KMS-11 (cell line): ENCODE results near the gene TNFRSF21.

Experiments
- H2AFZ ChIP-seq: fragments of 200-600 bp; sonication (generic); 2 replicates; pipeline ENCODE4 v1.6.1; 2016; ENCODE audit warnings: antibody characterized with exemption, mixed run types, low read depth
- H3K27ac ChIP-seq: fragments of 200-600 bp; sonication (generic); 2 replicates; pipeline ENCODE4 v1.6.1; 2016; ENCODE audit warnings: mild to moderate bottlenecking, mixed run types
- H3K27me3 ChIP-seq: fragments of 200-600 bp; sonication (generic); 2 replicates; pipeline ENCODE4 v1.6.1; 2017; ENCODE audit warnings: mild to moderate bottlenecking, low read depth, mixed run types, moderate library complexity; ENCODE audit not compliant: insufficient read depth
- H3K36me3 ChIP-seq: fragments of 200-600 bp; sonication (generic); 2 replicates; pipeline ENCODE4 v1.6.1; 2017; ENCODE audit warnings: mild to moderate bottlenecking, mixed run types; ENCODE audit not compliant: insufficient read depth
- H3K4me1 ChIP-seq: fragments of 200-600 bp; sonication (generic); 2 replicates; pipeline ENCODE4 v1.6.1; 2016; ENCODE audit warnings: mild to moderate bottlenecking, low read depth, mixed run types; ENCODE audit not compliant: poor library complexity, severe bottlenecking
- H3K4me2 ChIP-seq: fragments of 200-600 bp; sonication (generic); 2 replicates; pipeline ENCODE4 v1.7.0; 2016; ENCODE audit warnings: mild to moderate bottlenecking, mixed run types
- H3K4me3 ChIP-seq: fragments of 200-600 bp; sonication (generic); IDR thresholded peaks from 2 replicates; pipeline ENCODE4 v1.6.1; 2017; ENCODE audit warnings: low read depth, low read length, mixed read lengths; ENCODE audit not compliant: insufficient read depth
- H3K79me2 ChIP-seq: fragments of 200-600 bp; sonication (generic); 2 replicates; pipeline ENCODE4 v1.6.1; 2016; ENCODE audit warnings: low read depth, mixed run types; ENCODE audit not compliant: insufficient read depth
- H3K9ac ChIP-seq: fragments of 200-600 bp; sonication (generic); 2 replicates; pipeline ENCODE4 v1.6.1; 2016; ENCODE audit warnings: mild to moderate bottlenecking, mixed run types
- H4K20me1 ChIP-seq: fragments of 200-600 bp; sonication (generic); 2 replicates; pipeline ENCODE4 v1.6.1; 2016; ENCODE audit warnings: mild to moderate bottlenecking, mixed run types; ENCODE audit not compliant: insufficient read depth
- CTCF ChIP-seq: fragments of 200-600 bp; sonication (generic); conservative IDR thresholded peaks from 2 replicates; pipeline ENCODE4 v1.6.1; 2017; ENCODE audit warnings: low read depth, mild to moderate bottlenecking, antibody characterized with exemption, low read length, moderate library complexity, mixed read lengths

TNFRSF21 gene

GRCh38 chr6:47240277-47240890, 69.3 kb downstream of the TNFRSF21 start:
- peaks cover 6% of the 10 kb centered on the region; the same call in 1 of the 2 replicates for H3K79me2 ChIP-seq
- H3K36me3 ChIP-seq, result no peaks in the 10 kb centered on the region
- H2AFZ ChIP-seq, result no peak overlapping the region
- no peak for TF ChIP-seq CTCF
- H3K4me2 ChIP-seq, result no peak overlapping the region
- no peak overlapping the region for H3K27ac ChIP-seq
- no peaks in the 10 kb centered on the region for H4K20me1 ChIP-seq
- no peak overlapping the region for H3K9ac ChIP-seq
- peaks cover 57% of the 10 kb centered on the region for H3K4me1 ChIP-seq
- no peak overlapping the region for H3K4me3 ChIP-seq
- H3K27me3 ChIP-seq, result no peaks in the 10 kb centered on the region

DNA sequence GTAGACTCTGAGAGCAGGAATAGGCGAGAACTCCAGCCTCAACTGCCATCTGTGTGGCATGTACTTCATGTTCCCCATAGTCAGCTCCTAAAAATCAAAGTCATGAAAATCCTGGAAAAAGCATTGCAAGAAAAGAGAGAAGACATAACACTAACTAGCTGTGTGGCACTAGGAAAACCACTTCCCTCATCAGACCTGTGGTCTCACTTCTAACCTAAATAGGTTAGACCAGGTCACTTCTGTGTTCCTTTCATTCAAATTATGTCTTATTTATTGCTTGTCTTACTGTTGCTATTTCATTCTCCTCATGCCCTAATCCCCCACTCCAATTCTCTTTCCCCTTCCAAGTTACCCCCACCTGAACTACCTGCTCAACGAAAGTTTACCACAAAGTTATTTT, 70.2 kb downstream of the TNFRSF21 start:
- H3K9ac ChIP-seq, result no peak overlapping the region
- peaks cover 6% of the 10 kb centered on the region; the same call in 1 of the 2 replicates for H3K79me2 ChIP-seq
- no peak overlapping the region for H3K4me2 ChIP-seq
- no peaks in the 10 kb centered on the region for H3K27me3 ChIP-seq
- peaks cover 48% of the 10 kb centered on the region for H3K4me1 ChIP-seq
- H3K27ac ChIP-seq, result no peak overlapping the region
- H3K36me3 ChIP-seq, result no peaks in the 10 kb centered on the region
- no peaks in the 10 kb centered on the region for H4K20me1 ChIP-seq
- no peak for TF ChIP-seq CTCF
- H2AFZ ChIP-seq, result no peak overlapping the region
- H3K4me3 ChIP-seq, result no peak overlapping the region

DNA sequence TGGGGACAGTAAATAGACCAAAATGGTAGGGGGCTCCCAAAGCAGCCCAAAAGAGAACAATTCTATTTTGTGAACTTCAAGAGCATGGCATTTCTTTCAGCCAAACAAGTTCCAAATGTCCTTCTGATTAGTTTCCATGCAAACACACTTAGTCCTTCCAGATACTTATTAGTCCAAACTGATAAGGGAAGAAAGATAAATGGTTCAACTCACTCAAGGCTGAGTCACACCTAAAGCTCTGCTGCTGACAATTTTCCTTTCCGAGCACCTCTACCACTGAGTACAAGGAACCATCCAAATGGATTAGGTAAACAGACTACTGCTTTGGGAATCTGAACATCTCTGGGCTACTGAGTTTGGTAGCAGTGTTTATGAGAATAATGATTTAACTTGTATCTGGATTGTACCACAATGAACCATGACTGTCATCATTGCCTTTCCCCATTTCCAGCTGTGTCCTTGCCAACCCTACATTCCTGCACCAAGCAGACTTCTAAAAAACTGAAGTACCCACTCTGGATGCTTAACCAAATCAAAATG, 71.2 kb downstream of the TNFRSF21 start:
- H3K4me2 ChIP-seq, result no peak overlapping the region
- H3K4me1 ChIP-seq, result peaks cover 41% of the 10 kb centered on the region

GRCh38 chr6:47237196-47237595, 72.5 kb downstream of the TNFRSF21 start:
- Histone ChIP-seq H3K4me2 (no peak overlapping the region), H2AFZ (no peak overlapping the region), H3K27me3 (no peaks in the 10 kb centered on the region), H3K4me3 (no peak overlapping the region), H4K20me1 (no peaks in the 10 kb centered on the region), H3K27ac (no peak overlapping the region), H3K79me2 (0 out of 2 replicates have a peak, but pooled peaks cover 6% of the 10 kb centered on the region), H3K4me1 (peaks cover 28% of the 10 kb centered on the region), H3K9ac (no peak overlapping the region), H3K36me3 (no peaks in the 10 kb centered on the region)
- TF ChIP-seq CTCF, result no peak

More for the DNA sequence above, 71.2 kb downstream of the TNFRSF21 start:
- TF ChIP-seq CTCF, result no peak
- H3K9ac ChIP-seq, result no peak overlapping the region
- H3K79me2 ChIP-seq, result peaks cover 6% of the 10 kb centered on the region; the same call in 1 of the 2 replicates
- no peaks in the 10 kb centered on the region for H4K20me1 ChIP-seq
- H3K27me3 ChIP-seq, result no peaks in the 10 kb centered on the region
- no peak overlapping the region for H3K4me3 ChIP-seq
- H2AFZ ChIP-seq, result no peak overlapping the region
- no peaks in the 10 kb centered on the region for H3K36me3 ChIP-seq
- H3K27ac ChIP-seq, result no peak overlapping the region
